ENCODE measurements around the gene SRC.
"Not testable (repeated sequence)": the region's sequence is repeated elsewhere in the genome, so short reads cannot be mapped to it uniquely, and the experiment has no call there.

The SRC gene

GRCh38 chr20:37364013-37364926, 18.3 kb downstream of the SRC start:
- DNase-seq: no peak

- DNase-seq: no peak
Measured at GRCh38 chr20:37364927-37365272, 19.0 kb downstream of the SRC start.

GRCh38 chr20:37365760-37366638, 20.1 kb downstream of the SRC start:
- peak; percentile 65 to 87 (median 78) for DNase-seq

GRCh38 chr20:37366743-37367142, 20.8 kb downstream of the SRC start:
- peak in 3 of 4 experiments; percentile 36 to 56 (median 36) for DNase-seq

GRCh38 chr20:37369846-37370245, 23.9 kb downstream of the SRC start:
- no peak for DNase-seq

GRCh38 chr20:37371845-37372244, 25.9 kb downstream of the SRC start:
- DNase-seq: not testable (repeated sequence)

GRCh38 chr20:37372441-37372840, 26.5 kb downstream of the SRC start:
- no peak for DNase-seq

GRCh38 chr20:37373020-37373598, 27.2 kb downstream of the SRC start:
- DNase-seq: no peak

- no peak for DNase-seq
Measured at GRCh38 chr20:37375227-37375626, 29.3 kb downstream of the SRC start.

- no peak for DNase-seq
Measured at GRCh38 chr20:37376324-37376723, 30.4 kb downstream of the SRC start.

- DNase-seq: no peak
Measured at GRCh38 chr20:37376791-37377190, 30.9 kb downstream of the SRC start.

GRCh38 chr20:37377346-37378081, 31.6 kb downstream of the SRC start:
- DNase-seq: peak in 1 of 4 experiments; percentile 18

- DNase-seq: no peak
Measured at GRCh38 chr20:37378420-37378784, 32.5 kb downstream of the SRC start.

- DNase-seq: peak; percentile 44 to 78 (median 74)
Measured at GRCh38 chr20:37378785-37379598, 33.1 kb downstream of the SRC start.

- DNase-seq: no peak
Measured at GRCh38 chr20:37379967-37380828, 34.3 kb downstream of the SRC start.

- no peak for DNase-seq
Measured at GRCh38 chr20:37380864-37381579, 35.1 kb downstream of the SRC start.

GRCh38 chr20:37381621-37382471, 35.9 kb downstream of the SRC start:
- peak; percentile 69 to 87 (median 74) for DNase-seq

- DNase-seq: peak in 3 of 4 experiments; percentile 32 to 64 (median 55)
Measured at GRCh38 chr20:37382482-37383120, 36.7 kb downstream of the SRC start.

Data from suppressor macrophage (primary cell).